NCI-H526 treated with DMSO at 0.1 percent for 48 hours (cell line): ENCODE measurements around the gene MBD4.
"Not testable (repeated sequence)": the region's sequence is repeated elsewhere in the genome, so short reads cannot be mapped to it uniquely, and the experiment has no call there.

Source experiments
- DNase-seq: peaks from one replicate; lab custom pipeline; 2025; lab: John Stamatoyannopoulos, UW

Gene MBD4

GRCh38 chr3:129409541-129409940 lies 30.2 kb downstream of the MBD4 start:
- no peak for DNase-seq

- no peak for DNase-seq
Observed at GRCh38 chr3:129404610-129405009, 35.1 kb downstream of the MBD4 start.

DNA sequence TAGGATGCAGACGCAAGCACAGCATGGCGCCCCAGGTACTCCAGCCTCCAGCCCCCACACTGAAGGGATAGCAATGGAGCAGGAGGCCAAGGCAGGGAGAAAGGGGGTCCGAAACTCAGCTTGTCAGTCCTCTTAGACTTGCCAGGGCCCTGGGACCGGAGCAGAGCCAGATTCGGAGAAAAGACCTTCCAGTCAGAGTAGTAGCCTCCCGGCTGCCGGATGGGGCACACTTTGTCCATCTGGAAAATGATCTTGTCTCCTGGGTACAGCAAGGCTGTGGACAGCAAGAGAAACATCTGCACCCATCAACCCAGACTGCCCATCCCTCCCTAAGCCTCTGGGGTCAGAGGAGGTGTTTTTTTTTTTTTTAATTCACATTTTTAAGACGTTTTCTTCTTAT lies 35.6 kb downstream of the MBD4 start:
- no peak for DNase-seq

DNA sequence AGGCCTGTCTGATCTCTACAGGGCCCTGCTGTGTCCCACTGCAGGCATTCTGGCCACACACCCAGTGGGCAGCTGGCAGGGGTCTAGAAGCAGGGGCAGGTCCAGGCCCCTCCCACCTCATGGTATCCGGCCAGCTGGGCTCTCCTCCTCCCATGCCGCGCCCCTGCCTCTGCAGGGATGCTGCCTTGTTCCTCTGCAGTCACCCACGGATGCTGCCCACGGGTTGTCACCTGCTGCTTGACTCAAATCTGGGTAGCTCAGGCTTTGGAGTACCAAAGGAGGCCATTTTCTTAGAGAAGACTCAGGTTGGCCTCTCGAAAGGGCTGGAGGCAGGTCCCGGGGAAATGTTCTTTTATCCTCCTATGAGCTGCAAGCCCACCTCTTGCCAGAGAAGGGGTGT lies 36.3 kb downstream of the MBD4 start:
- DNase-seq = no peak

DNA sequence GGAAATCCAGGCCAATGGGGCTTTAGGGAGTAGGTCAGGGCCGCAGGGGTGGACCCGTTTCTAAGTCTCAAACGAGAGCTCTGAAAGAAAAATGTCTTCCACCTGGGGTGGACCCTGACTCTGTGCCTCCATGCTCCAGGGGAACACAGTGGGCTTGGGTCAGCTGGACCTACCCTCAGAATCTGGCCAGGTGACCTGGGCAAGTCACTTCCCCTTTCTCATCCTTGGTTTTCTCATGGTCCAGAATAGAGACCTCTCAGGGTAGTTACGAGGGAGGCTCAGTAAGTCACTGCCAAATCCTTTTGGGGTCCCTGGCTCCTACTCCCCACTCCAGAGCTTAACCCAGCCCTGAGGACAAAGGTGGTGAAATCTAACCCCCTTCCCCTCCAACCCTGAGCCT lies 37.1 kb downstream of the MBD4 start:
- no peak for DNase-seq

GRCh38 chr3:129402210-129402609 lies 37.5 kb downstream of the MBD4 start:
- no peak for DNase-seq

GRCh38 chr3:129399895-129400357 lies 39.8 kb downstream of the MBD4 start:
- DNase-seq = no peak

GRCh38 chr3:129399145-129399894 lies 40.4 kb downstream of the MBD4 start:
- DNase-seq = peak; percentile 97

- no peak for DNase-seq
Observed at GRCh38 chr3:129398803-129399144, 41.0 kb downstream of the MBD4 start.

DNA sequence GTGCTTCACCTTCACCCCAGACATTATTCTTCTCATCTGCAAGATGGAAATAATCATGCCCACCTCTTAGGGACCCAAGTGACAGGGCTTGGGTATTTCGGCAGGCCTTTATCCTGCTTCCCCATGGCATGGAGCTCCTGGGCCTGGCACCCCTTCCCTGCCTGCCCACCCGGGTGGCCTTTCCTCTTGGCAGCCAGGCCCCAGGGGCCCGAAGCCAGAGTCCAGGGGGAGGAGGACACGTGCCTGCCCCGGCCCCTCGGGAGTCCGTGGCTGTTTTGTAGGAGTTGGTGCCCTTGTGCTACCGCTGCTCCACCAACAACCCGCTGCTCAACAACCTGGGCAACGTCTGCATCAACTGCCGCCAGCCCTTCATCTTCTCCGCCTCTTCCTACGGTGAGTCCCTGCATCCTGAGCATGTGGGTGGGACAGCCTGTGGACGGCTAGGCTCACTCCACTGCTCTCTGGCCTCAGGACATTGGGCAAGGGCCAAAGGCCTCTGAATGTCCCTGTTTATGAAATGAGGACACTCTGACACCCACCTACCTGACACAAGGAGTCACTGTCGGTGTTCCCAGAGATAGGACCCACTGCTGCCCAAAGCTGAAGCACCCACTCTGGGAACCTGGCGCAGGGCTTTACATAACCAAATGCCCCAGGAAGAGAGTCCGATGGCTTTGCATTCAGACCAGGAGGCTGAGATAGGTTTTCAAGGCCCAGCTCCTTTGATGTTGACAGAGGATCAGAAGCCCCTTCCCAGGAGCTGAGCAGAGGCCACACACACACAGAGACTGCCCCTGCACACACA lies 45.8 kb downstream of the MBD4 start:
- not testable (repeated sequence) for DNase-seq

GRCh38 chr3:129393271-129393670 lies 46.5 kb downstream of the MBD4 start:
- DNase-seq = no peak

DNA sequence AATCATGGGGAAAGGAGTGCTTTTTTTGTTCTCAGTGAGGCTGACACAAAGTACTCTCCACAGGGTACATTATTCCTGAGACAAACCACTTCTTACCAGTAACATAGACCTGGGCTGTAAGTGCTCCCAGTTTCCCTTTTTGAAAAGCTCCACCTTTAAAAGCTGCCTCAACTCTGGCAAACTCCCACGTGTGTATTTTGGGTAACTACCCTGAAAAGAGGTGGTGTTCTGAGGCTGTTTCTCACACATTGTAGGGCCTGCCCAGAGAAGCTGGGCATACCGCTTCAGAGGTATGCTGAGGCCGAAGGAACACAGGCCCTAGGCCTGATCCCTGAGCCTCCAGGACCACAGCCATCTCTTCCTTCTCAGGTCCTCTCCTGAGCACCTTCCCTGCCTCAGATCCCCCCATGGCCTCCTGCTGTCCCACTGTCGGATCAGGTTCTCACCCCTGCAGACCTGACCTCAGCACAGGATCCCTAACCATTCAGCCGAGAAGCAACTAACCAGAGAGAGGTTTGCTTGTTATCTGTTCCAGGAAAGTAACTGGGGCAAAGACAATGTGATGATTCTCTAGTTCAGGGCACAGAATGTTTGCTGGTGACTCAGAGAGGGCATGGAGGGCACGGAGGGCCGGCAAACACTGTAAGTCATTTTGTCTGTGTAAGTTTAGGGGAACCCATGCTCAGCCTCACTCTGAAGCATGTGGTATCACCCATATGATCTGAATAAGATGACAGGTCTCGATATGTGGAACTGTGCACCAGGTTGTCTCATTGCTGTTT lies 47.5 kb downstream of the MBD4 start:
- DNase-seq = not testable (repeated sequence)

GRCh38 chr3:129391583-129391982 lies 48.2 kb downstream of the MBD4 start:
- DNase-seq = not testable (repeated sequence)

DNA sequence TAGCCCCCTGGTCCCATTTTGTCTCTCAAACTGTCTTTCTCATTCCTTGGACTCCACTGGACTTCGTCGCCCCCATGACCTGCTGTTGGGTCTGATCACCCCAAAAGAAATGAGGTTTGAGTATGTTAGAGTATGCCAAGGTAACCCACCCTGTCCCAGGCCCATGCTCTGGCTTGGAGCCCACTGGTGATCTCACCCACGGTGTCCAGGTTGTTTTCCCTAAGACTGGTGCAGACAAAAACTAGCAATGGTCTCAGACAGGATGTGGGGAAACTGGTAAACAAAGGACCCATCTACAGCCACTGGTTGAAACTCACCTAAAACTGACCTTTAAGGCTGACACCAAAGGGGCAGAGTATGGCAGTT lies 50.2 kb downstream of the MBD4 start:
- no peak for DNase-seq

- peak; percentile 11 for DNase-seq
Observed at GRCh38 chr3:129388791-129389571, 50.8 kb downstream of the MBD4 start.

GRCh38 chr3:129387487-129387886 lies 52.3 kb downstream of the MBD4 start:
- no peak for DNase-seq

DNA sequence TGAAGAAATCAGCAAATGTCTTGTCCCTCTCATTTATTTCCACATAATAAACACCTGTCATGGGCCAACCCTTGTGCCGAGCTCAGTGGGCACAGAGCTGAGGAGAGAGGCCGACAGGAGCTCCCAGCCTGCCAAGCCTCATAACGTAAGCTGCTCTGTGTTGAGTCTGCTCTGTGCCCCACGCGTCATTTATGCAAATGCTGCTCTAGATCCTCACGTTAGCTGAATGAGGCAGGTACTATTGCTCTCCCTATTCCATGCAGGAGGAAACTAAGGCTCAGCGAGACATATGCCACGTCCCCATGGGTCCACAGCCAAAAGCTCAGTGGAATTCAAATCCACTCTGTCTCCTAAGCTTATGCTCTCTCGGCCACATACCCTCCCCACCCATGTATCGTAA lies 52.8 kb downstream of the MBD4 start:
- DNase-seq = peak; percentile 28

- not testable (repeated sequence) for DNase-seq
Observed at GRCh38 chr3:129385507-129385906, 54.2 kb downstream of the MBD4 start.

DNA sequence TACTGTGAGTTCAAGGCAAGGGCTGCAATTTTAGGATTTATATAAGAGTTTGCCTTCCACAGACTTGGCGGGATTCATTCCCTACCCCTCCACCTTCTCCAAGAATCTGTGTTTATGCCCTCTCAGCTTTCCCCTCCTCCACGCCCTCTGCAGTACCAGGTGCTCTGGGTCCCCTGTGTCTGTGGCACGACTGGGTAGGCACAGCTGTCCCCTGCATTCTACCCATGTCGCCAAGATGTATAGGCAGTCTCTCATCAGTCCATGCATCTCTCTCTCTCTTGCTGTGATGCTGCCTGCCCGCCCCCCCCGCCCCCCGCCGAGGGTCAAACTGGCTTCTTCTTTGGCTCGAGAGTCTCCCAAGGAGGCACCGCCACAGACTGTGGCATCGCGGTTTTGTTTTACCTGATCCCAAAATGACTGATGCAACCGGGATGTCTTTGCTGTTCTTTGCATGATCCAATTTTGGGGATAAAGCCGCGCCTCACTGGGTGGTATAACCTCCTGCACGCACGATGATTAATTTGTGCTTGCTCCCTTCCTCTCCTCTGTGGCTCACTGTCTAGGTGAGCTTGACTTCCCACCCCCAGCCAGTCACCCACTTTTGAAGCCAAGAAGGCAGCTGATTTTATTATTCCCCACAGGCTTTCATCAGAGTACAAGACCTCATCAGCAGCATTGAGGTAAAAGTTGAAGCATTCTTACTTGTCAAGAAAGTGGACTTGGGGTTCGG lies 55.0 kb downstream of the MBD4 start:
- no peak for DNase-seq

GRCh38 chr3:129384103-129384502 lies 55.6 kb downstream of the MBD4 start:
- DNase-seq = not testable (repeated sequence)

DNA sequence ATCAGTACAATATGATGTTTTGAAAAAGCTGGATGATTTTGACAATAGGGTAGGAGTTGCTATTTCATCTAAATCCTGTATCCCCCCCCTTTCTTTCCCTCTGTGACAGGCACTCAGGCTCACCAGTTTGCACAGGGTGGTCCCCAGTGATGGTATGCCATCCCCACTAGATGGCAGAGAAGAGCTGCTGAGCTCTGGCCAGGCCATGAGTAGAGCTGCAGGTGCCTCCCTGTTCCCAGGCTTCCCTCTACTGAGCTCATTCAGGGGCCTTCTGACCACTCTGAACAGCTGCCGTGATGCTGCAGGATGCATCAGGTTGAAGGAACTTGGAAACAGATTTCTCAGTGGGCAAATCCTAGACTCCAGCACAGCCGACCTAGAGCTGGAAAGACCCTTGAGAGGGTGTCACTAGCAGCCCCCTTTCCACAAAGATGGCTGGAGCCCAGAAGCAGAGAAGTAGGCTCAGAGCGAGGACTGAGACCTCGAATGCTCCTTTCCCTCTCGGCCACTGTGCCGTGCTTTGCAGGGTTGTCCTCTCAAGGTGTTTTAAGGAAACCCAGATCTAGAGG lies 56.4 kb downstream of the MBD4 start:
- DNase-seq = peak; percentile 36
